Kidney (tissue), 14 donors: Measurements from ENCODE around the gene SCAF1. TPM values are rescaled to one million over a fixed set of nuclear protein-coding genes. Genes with fewer than 3 reads are reported as not detected.

Experiments
- DNase-seq, 5 donors: peaks; one replicate each; pipeline ENCODE4 v3.0.0-alpha.2; 2013 to 2020
- FAIRE-seq: peaks from 2 replicates; lab custom pipeline; 2012; peaks lifted over from hg19 to GRCh38; lab: Jason Lieb, UNC
- H3K27ac ChIP-seq, 2 donors: one replicate each; pipeline ENCODE4 v1.7.0; 2013; ENCODE audit warnings: low read depth in 2 of 2, low read length in 2 of 2, inconsistent platforms in 1 of 2
- H3K27me3 ChIP-seq: one replicate; pipeline ENCODE4 v1.7.1; 2013; ENCODE audit warnings: low read length, inconsistent platforms; ENCODE audit not compliant: control insufficient read depth, insufficient read depth
- H3K36me3 ChIP-seq, 3 donors: one replicate each; pipeline versions ENCODE4 v1.7.0 to v1.7.1; 2013; ENCODE audit warnings: low read length in 3 of 3, control low read depth in 1 of 3, inconsistent platforms in 1 of 3; ENCODE audit not compliant: insufficient read depth in 3 of 3, control insufficient read depth in 2 of 3
- H3K4me1 ChIP-seq, 3 donors: one replicate each; pipeline versions ENCODE4 v1.7.0 to v1.7.1; 2013; ENCODE audit warnings: low read length in 3 of 3, inconsistent platforms in 1 of 3, low read depth in 1 of 3; ENCODE audit not compliant: control insufficient read depth in 2 of 3, insufficient read depth in 2 of 3
- H3K4me3 ChIP-seq, 3 donors: one replicate each; pipeline versions ENCODE4 v1.7.0 to v1.8.1; 2013; ENCODE audit warnings: low read length in 3 of 3, control low read depth in 1 of 3, inconsistent platforms in 1 of 3
- H3K9ac ChIP-seq, 3 donors: one replicate each; pipeline versions ENCODE4 v1.7.0 to v1.7.1; 2013; ENCODE audit warnings: low read length in 3 of 3, control low read depth in 1 of 3, inconsistent platforms in 1 of 3
- H3K9me3 ChIP-seq, 3 donors: one replicate each; pipeline versions ENCODE4 v1.7.0 to v1.7.1; 2013; ENCODE audit warnings: low read length in 3 of 3, control low read depth in 1 of 3, inconsistent platforms in 1 of 3; ENCODE audit not compliant: control insufficient read depth in 2 of 3, insufficient read depth in 1 of 3
- CTCF ChIP-seq: IDR thresholded peaks from 3 replicates; pipeline ENCODE4 v1.5.1; 2012; ENCODE audit warnings: mild to moderate bottlenecking, moderate library complexity, borderline replicate concordance; ENCODE audit not compliant: insufficient read depth; ENCODE audit errors: extremely low read depth
- intact Hi-C: fragments of 100-400 bp; cut with DNase I; formaldehyde crosslinking; loops from one replicate; pipeline ENCODE4 v1.11.1; 2022
- polyA plus RNA-seq: library from polyadenylated mRNA; stranded (reverse); fragments of 350-450 nt; fragmentation: Illumina TruSeq; extraction: RNeasy Lipid Tissue Mini Kit (QIAGEN cat#74804); gene quantifications from one replicate; pipeline ENCODE4 v1.2.3, GENCODE V29; 2014; ENCODE audit warnings: low read depth, low replicate concordance; ENCODE audit not compliant: insufficient read depth
- total RNA-seq: library from RNA; stranded (reverse); fragmentation: NEBNext Ultra II Directional; extraction: Animal tissue kit (Norgen Biotek cat#: 25700); gene quantifications from one replicate; pipeline ENCODE4 v1.2.1, GENCODE V29; 2021
- donor health status: control.
- donor health status: control.
- donor health status: control.
- donor health status: control.
- donor health status: control.
- donor health status: DM: yes; HTN: yes; CAD: no.
- donor health status: Normal renal cell carcinoma (clear cell type).

The SCAF1 gene
- total and polyA plus RNA-seq, 2 donors from 2014 or later, result 18.1 to 69.0 TPM

DNA sequence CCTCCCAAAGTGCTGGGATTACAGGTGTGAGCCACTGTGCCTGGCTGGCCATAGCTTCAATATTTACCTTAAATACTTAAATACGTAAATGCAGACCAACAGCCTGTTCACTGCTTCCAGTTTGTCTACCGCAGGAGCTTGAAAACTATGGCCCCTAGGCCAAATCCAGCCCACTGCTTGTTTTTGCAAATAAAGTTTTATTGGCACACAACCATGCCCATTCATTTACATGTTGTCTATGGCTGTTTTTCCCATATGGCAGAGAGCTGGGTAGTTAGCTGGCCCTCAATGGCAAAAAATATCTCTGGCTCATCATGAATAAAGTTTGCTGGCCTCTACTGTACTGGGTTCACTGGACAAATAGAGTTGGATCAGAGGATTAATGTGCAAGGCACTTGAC lies 39.2 kb upstream of the SCAF1 start:
- H3K4me1 ChIP-seq, result no peaks in the 10 kb centered on the region
- DNase-seq (no peak), FAIRE-seq (no peak)
- no peak overlapping the region for H3K9ac ChIP-seq
- no peaks in the 10 kb centered on the region for H3K9me3 ChIP-seq
- H3K36me3 ChIP-seq, result peaks cover 5 to 26% (median 9%) of the 10 kb centered on the region in 3 donors
- TF ChIP-seq CTCF, result no peak
- intact Hi-C loops, result no loop called here
- H3K4me3 ChIP-seq, result no peak overlapping the region
- H3K27me3 ChIP-seq, result no peaks in the 10 kb centered on the region
- H3K27ac ChIP-seq, result no peak overlapping the region

GRCh38 chr19:49605605-49606004 lies 36.4 kb upstream of the SCAF1 start:
- no peaks in the 10 kb centered on the region for H3K27me3 ChIP-seq
- H3K9me3 ChIP-seq, result no peaks in the 10 kb centered on the region
- intact Hi-C loops, result no loop called here
- FAIRE-seq, result no peak
- DNase-seq, result no peak
- H3K36me3 ChIP-seq, result peaks cover 5 to 21% (median 9%) of the 10 kb centered on the region in 3 donors
- H3K9ac ChIP-seq, result no peak overlapping the region
- no peak overlapping the region for H3K4me3 ChIP-seq
- no peaks in the 10 kb centered on the region for H3K4me1 ChIP-seq
- TF ChIP-seq CTCF, result no peak
- no peak overlapping the region for H3K27ac ChIP-seq

DNA sequence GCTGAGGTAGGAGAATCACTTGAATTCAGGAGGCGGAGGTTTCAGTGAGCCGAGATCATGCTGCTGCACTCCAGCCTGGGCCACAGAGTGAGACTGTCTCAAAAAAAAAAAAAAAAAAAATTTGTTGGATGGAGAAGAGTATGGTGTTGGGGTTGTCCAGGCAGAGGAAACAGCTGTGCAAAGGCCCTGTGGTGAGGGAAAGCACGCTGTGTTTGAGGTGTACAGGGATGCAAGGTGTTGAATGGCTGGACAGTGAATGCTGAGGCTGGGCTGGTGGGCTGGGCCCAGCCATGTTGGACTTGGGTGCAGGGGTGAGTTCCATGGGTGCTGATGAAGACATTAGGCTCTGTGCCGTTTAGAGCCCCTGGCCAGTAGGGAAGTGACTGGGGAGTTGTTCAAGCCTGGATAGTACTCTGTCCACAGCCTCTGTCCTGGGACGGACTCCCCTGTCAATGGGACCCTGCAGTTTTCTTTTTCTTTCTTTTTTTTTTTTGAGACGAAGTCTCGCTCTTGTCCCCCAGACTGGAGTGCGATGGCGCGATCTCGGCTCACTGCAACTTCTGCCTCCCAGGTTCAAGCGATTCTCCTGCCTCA lies 32.4 kb upstream of the SCAF1 start:
- H3K9me3 ChIP-seq, result no peaks in the 10 kb centered on the region
- no peaks in the 10 kb centered on the region for H3K4me1 ChIP-seq
- H3K36me3 ChIP-seq, result peaks cover 0 to 17% (median 0%) of the 10 kb centered on the region in 3 donors
- intact Hi-C loops, result no loop called here
- no peaks in the 10 kb centered on the region for H3K27me3 ChIP-seq
- FAIRE-seq (no peak), DNase-seq (no peak)
- no peak overlapping the region for H3K4me3 ChIP-seq
- H3K27ac ChIP-seq, result no peak overlapping the region
- H3K9ac ChIP-seq, result no peak overlapping the region
- no peak for TF ChIP-seq CTCF

GRCh38 chr19:49613374-49613773 lies 28.6 kb upstream of the SCAF1 start:
- Histone ChIP-seq H3K4me1 (no peaks in the 10 kb centered on the region), H3K9ac (no peak overlapping the region), H3K36me3 (peaks cover 5 to 38% (median 8%) of the 10 kb centered on the region in 3 donors), H3K27ac (no peak overlapping the region), H3K4me3 (no peak overlapping the region), H3K9me3 (no peaks in the 10 kb centered on the region), H3K27me3 (no peaks in the 10 kb centered on the region)
- no peak for TF ChIP-seq CTCF
- FAIRE-seq (no peak), DNase-seq (no peak)
- intact Hi-C loops, result no loop called here
